Skeletal muscle cell (primary cell): ENCODE measurements around the gene TIGD4.
A peak's percentile ranks its signal among the peaks of the same experiment; 100 is the strongest.

Experiments used
- DNase-seq: peaks from one replicate; pipeline ENCODE4 v3.0.0-alpha.2; 2010; ENCODE audit warnings: low read depth
- H3K4me3 ChIP-seq: 2 replicates; pipeline ENCODE4 v1.5.1; 2011; ENCODE audit warnings: low read depth, mild to moderate bottlenecking, control low read depth, low read length, moderate library complexity

TIGD4 gene

GRCh38 chr4:152728343-152728742 is 51.2 kb downstream of the TIGD4 start:
- no peak for DNase-seq

GRCh38 chr4:152727784-152728183 is 51.7 kb downstream of the TIGD4 start:
- no peak for DNase-seq

More at GRCh38 chr4:152728343-152728742, 51.2 kb downstream of the TIGD4 start:
- no peak overlapping the region for H3K4me3 ChIP-seq

GRCh38 chr4:152724494-152724893 is 55.0 kb downstream of the TIGD4 start:
- DNase-seq: no peak
- H3K4me3 ChIP-seq: no peak overlapping the region

More at GRCh38 chr4:152727784-152728183, 51.7 kb downstream of the TIGD4 start:
- no peak overlapping the region for H3K4me3 ChIP-seq

GRCh38 chr4:152723236-152723635 is 56.3 kb downstream of the TIGD4 start:
- H3K4me3 ChIP-seq: no peak overlapping the region

GRCh38 chr4:152719801-152720556 is 59.6 kb downstream of the TIGD4 start:
- peak overlapping the region; percentile 8 for H3K4me3 ChIP-seq

More at GRCh38 chr4:152723236-152723635, 56.3 kb downstream of the TIGD4 start:
- DNase-seq: no peak

More at GRCh38 chr4:152719801-152720556, 59.6 kb downstream of the TIGD4 start:
- no peak for DNase-seq
